ENCODE measurements around the gene ZNF132. TPM values are rescaled to one million over a fixed set of nuclear protein-coding genes. Genes with fewer than 3 reads are reported as not detected.
A peak's percentile ranks its signal among the peaks of the same experiment; 100 is the strongest.

ZNF132 gene
- total RNA-seq, 1 experiment from 2014 or later = 2.6 TPM

DNA sequence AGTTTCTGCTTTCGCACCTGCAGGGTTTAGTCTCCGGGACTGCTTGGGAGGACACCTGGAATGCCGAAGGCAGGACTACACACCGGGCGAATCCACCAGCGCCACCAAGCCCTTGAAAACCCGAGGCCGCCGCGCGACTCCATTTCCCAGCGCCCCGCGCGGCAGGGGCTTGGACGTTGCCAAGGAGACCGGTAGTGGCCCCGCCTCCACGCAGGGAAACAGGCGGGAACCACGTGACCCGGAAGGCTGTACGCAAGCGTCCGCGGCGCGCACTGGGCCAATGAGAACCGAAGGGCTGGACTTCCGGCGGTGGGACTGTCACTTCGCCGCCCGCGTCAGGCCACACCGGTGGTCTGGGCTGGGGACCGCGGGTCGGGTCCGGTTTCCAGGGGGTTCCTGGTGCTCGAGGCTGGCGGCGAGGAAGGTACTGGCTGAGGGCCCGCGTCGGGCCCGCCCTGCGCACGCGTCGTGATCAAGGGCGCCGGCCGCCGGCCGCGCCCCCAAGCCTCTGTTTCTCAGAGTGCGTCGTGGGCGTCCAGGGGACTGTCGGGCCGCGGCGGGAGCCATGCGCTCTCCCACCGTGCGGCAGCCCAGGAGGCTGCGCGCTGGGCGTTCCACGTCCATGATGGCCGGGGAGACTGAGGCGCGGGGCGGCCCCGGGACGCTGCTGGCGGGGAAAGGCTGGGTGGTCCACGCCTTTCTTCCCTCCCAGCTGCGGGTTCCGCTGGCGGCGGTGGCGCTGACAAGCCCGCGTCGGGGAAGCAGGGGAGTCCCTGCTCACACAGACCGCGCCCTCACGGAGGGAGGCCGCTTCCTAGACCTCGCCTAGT is 27.0 kb upstream of the ZNF132 start, which contains the start of gene ZNF324 (continued):
- TF ChIP-seq FOXP1 (CRISPR knock-in tag; IDR thresholded peaks at IDR 0.05; ENCODE audit: borderline replicate concordance) (no peak), TP53 (CRISPR knock-in tag; IDR thresholded peaks at IDR 0.05) (no peak), FOXJ3 (CRISPR knock-in tag; IDR thresholded peaks at IDR 0.05; ENCODE audit: borderline replicate concordance) (no peak), JAZF1 (CRISPR knock-in tag; IDR thresholded peaks at IDR 0.05) (no peak), NR2C2 (CRISPR knock-in tag; IDR thresholded peaks at IDR 0.05) (no peak), NFATC4 (CRISPR knock-in tag; IDR thresholded peaks at IDR 0.05) (no peak), ELF4 (CRISPR knock-in tag; IDR thresholded peaks at IDR 0.05; ENCODE audit: low read depth) (no peak), ATF1 (CRISPR knock-in tag; IDR thresholded peaks at IDR 0.05) (no peak), OVOL2 (CRISPR knock-in tag; IDR thresholded peaks at IDR 0.05; ENCODE audit: borderline replicate concordance) (no peak), ZNF121 (CRISPR knock-in tag; IDR thresholded peaks at IDR 0.05) (no peak), GRHL2 (CRISPR knock-in tag; IDR thresholded peaks at IDR 0.05; ENCODE audit: insufficient replicate concordance, severe bottlenecking) (no peak)
- TF ChIP-seq, protein P1, sequence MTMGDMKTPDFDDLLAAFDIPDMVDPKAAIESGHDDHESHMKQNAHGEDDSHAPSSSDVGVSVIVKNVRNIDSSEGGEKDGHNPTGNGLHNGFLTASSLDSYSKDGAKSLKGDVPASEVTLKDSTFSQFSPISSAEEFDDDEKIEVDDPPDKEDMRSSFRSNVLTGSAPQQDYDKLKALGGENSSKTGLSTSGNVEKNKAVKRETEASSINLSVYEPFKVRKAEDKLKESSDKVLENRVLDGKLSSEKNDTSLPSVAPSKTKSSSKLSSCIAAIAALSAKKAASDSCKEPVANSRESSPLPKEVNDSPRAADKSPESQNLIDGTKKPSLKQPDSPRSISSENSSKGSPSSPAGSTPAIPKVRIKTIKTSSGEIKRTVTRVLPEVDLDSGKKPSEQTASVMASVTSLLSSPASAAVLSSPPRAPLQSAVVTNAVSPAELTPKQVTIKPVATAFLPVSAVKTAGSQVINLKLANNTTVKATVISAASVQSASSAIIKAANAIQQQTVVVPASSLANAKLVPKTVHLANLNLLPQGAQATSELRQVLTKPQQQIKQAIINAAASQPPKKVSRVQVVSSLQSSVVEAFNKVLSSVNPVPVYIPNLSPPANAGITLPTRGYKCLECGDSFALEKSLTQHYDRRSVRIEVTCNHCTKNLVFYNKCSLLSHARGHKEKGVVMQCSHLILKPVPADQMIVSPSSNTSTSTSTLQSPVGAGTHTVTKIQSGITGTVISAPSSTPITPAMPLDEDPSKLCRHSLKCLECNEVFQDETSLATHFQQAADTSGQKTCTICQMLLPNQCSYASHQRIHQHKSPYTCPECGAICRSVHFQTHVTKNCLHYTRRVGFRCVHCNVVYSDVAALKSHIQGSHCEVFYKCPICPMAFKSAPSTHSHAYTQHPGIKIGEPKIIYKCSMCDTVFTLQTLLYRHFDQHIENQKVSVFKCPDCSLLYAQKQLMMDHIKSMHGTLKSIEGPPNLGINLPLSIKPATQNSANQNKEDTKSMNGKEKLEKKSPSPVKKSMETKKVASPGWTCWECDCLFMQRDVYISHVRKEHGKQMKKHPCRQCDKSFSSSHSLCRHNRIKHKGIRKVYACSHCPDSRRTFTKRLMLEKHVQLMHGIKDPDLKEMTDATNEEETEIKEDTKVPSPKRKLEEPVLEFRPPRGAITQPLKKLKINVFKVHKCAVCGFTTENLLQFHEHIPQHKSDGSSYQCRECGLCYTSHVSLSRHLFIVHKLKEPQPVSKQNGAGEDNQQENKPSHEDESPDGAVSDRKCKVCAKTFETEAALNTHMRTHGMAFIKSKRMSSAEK (CRISPR knock-in tag; IDR thresholded peaks at IDR 0.05; ENCODE audit: borderline replicate concordance) = no peak
- TF ChIP-seq, protein P2, sequence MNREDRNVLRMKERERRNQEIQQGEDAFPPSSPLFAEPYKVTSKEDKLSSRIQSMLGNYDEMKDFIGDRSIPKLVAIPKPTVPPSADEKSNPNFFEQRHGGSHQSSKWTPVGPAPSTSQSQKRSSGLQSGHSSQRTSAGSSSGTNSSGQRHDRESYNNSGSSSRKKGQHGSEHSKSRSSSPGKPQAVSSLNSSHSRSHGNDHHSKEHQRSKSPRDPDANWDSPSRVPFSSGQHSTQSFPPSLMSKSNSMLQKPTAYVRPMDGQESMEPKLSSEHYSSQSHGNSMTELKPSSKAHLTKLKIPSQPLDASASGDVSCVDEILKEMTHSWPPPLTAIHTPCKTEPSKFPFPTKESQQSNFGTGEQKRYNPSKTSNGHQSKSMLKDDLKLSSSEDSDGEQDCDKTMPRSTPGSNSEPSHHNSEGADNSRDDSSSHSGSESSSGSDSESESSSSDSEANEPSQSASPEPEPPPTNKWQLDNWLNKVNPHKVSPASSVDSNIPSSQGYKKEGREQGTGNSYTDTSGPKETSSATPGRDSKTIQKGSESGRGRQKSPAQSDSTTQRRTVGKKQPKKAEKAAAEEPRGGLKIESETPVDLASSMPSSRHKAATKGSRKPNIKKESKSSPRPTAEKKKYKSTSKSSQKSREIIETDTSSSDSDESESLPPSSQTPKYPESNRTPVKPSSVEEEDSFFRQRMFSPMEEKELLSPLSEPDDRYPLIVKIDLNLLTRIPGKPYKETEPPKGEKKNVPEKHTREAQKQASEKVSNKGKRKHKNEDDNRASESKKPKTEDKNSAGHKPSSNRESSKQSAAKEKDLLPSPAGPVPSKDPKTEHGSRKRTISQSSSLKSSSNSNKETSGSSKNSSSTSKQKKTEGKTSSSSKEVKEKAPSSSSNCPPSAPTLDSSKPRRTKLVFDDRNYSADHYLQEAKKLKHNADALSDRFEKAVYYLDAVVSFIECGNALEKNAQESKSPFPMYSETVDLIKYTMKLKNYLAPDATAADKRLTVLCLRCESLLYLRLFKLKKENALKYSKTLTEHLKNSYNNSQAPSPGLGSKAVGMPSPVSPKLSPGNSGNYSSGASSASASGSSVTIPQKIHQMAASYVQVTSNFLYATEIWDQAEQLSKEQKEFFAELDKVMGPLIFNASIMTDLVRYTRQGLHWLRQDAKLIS (CRISPR knock-in tag; IDR thresholded peaks at IDR 0.05; ENCODE audit: borderline replicate concordance) = no peak
- TF ChIP-seq, protein P3, sequence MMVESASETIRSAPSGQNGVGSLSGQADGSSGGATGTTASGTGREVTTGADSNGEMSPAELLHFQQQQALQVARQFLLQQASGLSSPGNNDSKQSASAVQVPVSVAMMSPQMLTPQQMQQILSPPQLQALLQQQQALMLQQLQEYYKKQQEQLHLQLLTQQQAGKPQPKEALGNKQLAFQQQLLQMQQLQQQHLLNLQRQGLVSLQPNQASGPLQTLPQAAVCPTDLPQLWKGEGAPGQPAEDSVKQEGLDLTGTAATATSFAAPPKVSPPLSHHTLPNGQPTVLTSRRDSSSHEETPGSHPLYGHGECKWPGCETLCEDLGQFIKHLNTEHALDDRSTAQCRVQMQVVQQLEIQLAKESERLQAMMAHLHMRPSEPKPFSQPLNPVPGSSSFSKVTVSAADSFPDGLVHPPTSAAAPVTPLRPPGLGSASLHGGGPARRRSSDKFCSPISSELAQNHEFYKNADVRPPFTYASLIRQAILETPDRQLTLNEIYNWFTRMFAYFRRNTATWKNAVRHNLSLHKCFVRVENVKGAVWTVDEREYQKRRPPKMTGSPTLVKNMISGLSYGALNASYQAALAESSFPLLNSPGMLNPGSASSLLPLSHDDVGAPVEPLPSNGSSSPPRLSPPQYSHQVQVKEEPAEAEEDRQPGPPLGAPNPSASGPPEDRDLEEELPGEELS (CRISPR knock-in tag; IDR thresholded peaks at IDR 0.05) = 0 out of 2 replicates have a peak, but pooled peaks have one; percentile 15
- TF ChIP-seq, protein P4, sequence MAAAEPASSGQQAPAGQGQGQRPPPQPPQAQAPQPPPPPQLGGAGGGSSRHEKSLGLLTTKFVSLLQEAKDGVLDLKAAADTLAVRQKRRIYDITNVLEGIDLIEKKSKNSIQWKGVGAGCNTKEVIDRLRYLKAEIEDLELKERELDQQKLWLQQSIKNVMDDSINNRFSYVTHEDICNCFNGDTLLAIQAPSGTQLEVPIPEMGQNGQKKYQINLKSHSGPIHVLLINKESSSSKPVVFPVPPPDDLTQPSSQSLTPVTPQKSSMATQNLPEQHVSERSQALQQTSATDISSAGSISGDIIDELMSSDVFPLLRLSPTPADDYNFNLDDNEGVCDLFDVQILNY (CRISPR knock-in tag; IDR thresholded peaks at IDR 0.05) = no peak
- TF ChIP-seq, protein P5, sequence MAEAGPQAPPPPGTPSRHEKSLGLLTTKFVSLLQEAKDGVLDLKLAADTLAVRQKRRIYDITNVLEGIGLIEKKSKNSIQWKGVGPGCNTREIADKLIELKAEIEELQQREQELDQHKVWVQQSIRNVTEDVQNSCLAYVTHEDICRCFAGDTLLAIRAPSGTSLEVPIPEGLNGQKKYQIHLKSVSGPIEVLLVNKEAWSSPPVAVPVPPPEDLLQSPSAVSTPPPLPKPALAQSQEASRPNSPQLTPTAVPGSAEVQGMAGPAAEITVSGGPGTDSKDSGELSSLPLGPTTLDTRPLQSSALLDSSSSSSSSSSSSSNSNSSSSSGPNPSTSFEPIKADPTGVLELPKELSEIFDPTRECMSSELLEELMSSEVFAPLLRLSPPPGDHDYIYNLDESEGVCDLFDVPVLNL (CRISPR knock-in tag; IDR thresholded peaks at IDR 0.05; ENCODE audit: borderline replicate concordance, low read depth) = no peak
- TF ChIP-seq, protein P6, sequence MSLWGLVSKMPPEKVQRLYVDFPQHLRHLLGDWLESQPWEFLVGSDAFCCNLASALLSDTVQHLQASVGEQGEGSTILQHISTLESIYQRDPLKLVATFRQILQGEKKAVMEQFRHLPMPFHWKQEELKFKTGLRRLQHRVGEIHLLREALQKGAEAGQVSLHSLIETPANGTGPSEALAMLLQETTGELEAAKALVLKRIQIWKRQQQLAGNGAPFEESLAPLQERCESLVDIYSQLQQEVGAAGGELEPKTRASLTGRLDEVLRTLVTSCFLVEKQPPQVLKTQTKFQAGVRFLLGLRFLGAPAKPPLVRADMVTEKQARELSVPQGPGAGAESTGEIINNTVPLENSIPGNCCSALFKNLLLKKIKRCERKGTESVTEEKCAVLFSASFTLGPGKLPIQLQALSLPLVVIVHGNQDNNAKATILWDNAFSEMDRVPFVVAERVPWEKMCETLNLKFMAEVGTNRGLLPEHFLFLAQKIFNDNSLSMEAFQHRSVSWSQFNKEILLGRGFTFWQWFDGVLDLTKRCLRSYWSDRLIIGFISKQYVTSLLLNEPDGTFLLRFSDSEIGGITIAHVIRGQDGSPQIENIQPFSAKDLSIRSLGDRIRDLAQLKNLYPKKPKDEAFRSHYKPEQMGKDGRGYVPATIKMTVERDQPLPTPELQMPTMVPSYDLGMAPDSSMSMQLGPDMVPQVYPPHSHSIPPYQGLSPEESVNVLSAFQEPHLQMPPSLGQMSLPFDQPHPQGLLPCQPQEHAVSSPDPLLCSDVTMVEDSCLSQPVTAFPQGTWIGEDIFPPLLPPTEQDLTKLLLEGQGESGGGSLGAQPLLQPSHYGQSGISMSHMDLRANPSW (CRISPR knock-in tag; conservative IDR thresholded peaks at IDR 0.05; ENCODE audit: low read depth) = no peak
- TF ChIP-seq, protein P7, sequence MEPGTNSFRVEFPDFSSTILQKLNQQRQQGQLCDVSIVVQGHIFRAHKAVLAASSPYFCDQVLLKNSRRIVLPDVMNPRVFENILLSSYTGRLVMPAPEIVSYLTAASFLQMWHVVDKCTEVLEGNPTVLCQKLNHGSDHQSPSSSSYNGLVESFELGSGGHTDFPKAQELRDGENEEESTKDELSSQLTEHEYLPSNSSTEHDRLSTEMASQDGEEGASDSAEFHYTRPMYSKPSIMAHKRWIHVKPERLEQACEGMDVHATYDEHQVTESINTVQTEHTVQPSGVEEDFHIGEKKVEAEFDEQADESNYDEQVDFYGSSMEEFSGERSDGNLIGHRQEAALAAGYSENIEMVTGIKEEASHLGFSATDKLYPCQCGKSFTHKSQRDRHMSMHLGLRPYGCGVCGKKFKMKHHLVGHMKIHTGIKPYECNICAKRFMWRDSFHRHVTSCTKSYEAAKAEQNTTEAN (CRISPR knock-in tag; IDR thresholded peaks at IDR 0.05) = no peak
- TF ChIP-seq, protein P8, sequence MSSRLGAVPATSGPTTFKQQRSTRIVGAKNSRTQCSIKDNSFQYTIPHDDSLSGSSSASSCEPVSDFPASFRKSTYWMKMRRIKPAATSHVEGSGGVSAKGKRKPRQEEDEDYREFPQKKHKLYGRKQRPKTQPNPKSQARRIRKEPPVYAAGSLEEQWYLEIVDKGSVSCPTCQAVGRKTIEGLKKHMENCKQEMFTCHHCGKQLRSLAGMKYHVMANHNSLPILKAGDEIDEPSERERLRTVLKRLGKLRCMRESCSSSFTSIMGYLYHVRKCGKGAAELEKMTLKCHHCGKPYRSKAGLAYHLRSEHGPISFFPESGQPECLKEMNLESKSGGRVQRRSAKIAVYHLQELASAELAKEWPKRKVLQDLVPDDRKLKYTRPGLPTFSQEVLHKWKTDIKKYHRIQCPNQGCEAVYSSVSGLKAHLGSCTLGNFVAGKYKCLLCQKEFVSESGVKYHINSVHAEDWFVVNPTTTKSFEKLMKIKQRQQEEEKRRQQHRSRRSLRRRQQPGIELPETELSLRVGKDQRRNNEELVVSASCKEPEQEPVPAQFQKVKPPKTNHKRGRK (CRISPR knock-in tag; IDR thresholded peaks at IDR 0.05; ENCODE audit: borderline replicate concordance) = no peak
